SK-N-SH (cell line): ENCODE measurements around the gene TCHP.
A peak's percentile ranks its signal among the peaks of the same experiment; 100 is the strongest.

Experiments
- EP300 ChIP-seq, 2 experiments: IDR thresholded peaks; 2 replicates each; pipeline versions ENCODE4 v1.4.0 to v1.6.1; 2012; ENCODE audit warnings: borderline replicate concordance in 1 of 2, low read depth in 1 of 2, low read length in 1 of 2
- EZH2phosphoT487 ChIP-seq: fragments of 200-600 bp; sonication (generic); IDR thresholded peaks from 2 replicates; pipeline ENCODE4 v1.6.1; 2017; ENCODE audit warnings: low read depth, mixed run types, mild to moderate bottlenecking, antibody characterized with exemption, moderate library complexity, borderline replicate concordance
- PBX3 ChIP-seq: IDR thresholded peaks from 2 replicates; pipeline ENCODE4; 2012
- RAD21 ChIP-seq: IDR thresholded peaks from 2 replicates; pipeline ENCODE4 v1.6.1; 2012; ENCODE audit warnings: mild to moderate bottlenecking, low read length
- RFX5 ChIP-seq: IDR thresholded peaks from 2 replicates; pipeline ENCODE4 v1.6.1; 2012; ENCODE audit warnings: mild to moderate bottlenecking, improper control_type of control experiment, low read length
- RXRA ChIP-seq: IDR thresholded peaks from 2 replicates; pipeline ENCODE4 v1.4.0; 2012; ENCODE audit warnings: low read depth, mild to moderate bottlenecking, borderline replicate concordance
- SIN3A ChIP-seq: IDR thresholded peaks from 2 replicates; pipeline ENCODE4 v1.6.1; 2012; ENCODE audit warnings: low read depth, mild to moderate bottlenecking, low read length, moderate library complexity, borderline replicate concordance
- TCF12 ChIP-seq: IDR thresholded peaks from 2 replicates; pipeline ENCODE4 v1.4.0; 2012
- USF2 ChIP-seq: fragments of 150-350 bp; IDR thresholded peaks from 2 replicates; pipeline ENCODE4 v1.6.1; 2017; ENCODE audit warnings: antibody characterized with exemption, low read length, low read depth, borderline replicate concordance
- YY1 ChIP-seq: IDR thresholded peaks from 2 replicates; pipeline ENCODE4 v1.4.0; 2012; ENCODE audit warnings: low read depth, mild to moderate bottlenecking
- TF ChIP-seq, protein P1 (sequence below): IDR thresholded peaks from 2 replicates; pipeline ENCODE4 v1.4.0; 2012; ENCODE audit warnings: low read depth
- TF ChIP-seq, protein P2 (sequence below): fragments of 200-600 bp; sonication (generic); IDR thresholded peaks from 2 replicates; pipeline ENCODE4 v1.6.1; 2017; ENCODE audit warnings: antibody characterized with exemption, mild to moderate bottlenecking, moderate library complexity

- TF ChIP-seq, protein P1, sequence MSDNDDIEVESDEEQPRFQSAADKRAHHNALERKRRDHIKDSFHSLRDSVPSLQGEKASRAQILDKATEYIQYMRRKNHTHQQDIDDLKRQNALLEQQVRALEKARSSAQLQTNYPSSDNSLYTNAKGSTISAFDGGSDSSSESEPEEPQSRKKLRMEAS: peak; percentile 64
- TF ChIP-seq, protein P2, sequence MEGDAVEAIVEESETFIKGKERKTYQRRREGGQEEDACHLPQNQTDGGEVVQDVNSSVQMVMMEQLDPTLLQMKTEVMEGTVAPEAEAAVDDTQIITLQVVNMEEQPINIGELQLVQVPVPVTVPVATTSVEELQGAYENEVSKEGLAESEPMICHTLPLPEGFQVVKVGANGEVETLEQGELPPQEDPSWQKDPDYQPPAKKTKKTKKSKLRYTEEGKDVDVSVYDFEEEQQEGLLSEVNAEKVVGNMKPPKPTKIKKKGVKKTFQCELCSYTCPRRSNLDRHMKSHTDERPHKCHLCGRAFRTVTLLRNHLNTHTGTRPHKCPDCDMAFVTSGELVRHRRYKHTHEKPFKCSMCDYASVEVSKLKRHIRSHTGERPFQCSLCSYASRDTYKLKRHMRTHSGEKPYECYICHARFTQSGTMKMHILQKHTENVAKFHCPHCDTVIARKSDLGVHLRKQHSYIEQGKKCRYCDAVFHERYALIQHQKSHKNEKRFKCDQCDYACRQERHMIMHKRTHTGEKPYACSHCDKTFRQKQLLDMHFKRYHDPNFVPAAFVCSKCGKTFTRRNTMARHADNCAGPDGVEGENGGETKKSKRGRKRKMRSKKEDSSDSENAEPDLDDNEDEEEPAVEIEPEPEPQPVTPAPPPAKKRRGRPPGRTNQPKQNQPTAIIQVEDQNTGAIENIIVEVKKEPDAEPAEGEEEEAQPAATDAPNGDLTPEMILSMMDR: no peak
- no peak for TF ChIP-seq USF2
- no peak for TF ChIP-seq YY1
- TF ChIP-seq RFX5: no peak
- TF ChIP-seq EP300 (IDR thresholded peaks at IDR 0.05; ENCODE audit: borderline replicate concordance in 1 of 2, low read depth in 1 of 2, low read length in 1 of 2): no peak
- TF ChIP-seq EZH2phosphoT487: no peak
- TF ChIP-seq RAD21: no peak
- no peak for TF ChIP-seq RXRA
- no peak for TF ChIP-seq SIN3A
- no peak for TF ChIP-seq TCF12
- TF ChIP-seq PBX3: no peak
Observed at GRCh38 chr12:109963743-109964429, 63.8 kb downstream of the TCHP start.
